GM19025 (cell line): ENCODE data around the gene SLPI.

Source experiments
- ATAC-seq: cut with Tn5 transposase; IDR thresholded peaks from one replicate; pipeline ENCODE4 v1.9.1; 2021; ENCODE audit warnings: mild to moderate bottlenecking, low read depth, moderate library complexity; ENCODE audit not compliant: unreplicated experiment

SLPI gene

DNA sequence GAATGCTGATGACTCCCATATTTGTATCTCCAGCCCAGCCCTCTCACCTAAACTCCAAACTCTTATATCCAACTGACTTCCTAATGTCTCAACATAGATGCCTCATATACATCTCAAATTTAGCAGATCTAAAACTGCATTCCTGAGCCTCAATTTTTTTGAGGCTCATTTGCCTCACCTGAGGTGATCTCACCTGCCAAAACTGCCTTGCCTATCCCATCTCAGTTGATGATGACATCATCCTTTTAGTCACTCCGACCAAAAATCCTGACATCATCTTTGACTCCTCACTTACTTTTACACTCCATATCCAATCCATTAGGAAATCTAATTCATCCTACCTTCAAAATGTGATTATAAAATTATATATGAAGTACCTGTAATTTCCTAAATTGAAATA lies 25.6 kb upstream of the SLPI start:
- ATAC-seq = no peak

DNA sequence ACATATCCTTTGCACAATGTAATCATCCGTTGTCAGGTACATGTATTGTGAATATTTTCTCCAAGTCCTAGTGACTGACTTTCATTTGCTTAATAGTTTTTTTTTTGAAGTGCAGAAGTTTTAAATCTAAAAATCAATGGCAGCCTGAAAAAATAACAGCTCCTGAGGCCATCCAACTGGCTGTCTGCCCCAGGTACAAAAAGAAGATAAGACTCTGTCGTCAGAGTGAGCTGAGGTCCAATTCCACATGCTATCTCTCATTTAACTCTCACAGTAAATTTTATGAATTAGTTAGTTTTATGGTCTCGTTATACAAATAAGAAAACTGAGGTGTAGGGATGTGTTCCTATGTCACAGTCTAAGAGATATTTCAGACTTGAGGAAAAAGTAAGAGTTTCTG lies 21.0 kb upstream of the SLPI start:
- ATAC-seq = no peak

DNA sequence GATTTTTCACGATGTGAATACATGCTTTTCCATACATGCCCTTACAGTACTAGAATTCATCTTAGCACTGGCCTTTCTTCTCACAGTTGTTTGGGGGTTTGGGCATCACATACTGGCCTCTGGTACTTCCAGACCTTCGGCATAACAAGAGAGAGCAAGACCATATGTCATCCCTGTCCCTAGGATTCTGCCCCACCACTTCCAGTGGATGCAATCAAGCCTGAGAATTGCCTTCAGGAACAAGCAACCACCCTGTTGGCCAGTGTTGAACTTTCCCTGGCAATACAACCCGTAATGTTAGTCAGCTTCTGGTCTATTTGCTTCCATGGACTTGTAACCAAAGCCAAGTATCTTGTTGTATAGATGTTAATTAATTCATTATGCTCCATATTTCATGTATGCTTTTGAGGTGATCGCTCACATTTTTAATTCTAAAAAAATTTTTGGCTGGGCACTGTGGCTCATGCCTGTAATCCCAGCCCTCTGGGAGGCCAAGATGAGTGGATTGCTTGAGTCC lies 15.4 kb upstream of the SLPI start:
- no peak for ATAC-seq

DNA sequence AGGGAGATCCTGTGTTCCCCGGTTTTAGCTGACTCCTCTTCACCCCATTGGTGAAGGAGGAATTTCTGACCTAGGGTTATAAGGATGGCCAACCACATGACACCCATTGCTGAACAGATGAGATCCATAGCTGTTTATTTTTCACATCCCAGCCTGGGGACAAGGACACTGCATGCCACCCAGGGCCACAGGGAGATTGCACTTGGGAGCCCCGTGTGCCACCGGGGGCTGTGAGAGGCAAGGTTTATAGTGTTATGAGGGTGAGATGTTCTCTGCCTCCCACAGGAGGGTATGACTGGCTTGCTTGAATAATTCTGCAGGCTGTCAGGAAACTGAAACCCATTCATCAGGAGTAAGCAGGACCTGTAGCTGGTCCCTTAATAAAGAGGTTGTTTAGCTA lies 14.7 kb upstream of the SLPI start:
- ATAC-seq = no peak

DNA sequence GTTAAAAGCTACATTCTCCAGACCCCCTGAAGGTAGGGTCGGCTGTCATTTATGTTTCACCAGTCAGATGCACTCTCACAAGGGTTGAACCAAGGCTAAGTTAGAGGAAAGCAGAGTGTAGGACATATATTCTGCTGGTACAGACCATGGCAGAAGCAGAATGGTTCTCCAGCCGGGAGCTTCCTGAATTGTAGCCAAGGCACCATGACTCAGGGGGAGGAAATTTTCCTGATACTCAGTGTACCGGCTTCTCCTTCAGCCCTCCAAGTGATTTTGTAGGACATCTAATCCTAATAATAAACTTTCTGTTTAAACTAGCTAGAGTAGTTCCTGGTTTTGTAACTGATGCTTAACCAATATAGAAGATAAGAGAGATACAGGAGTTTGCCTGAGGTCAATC lies 14.2 kb upstream of the SLPI start:
- no peak for ATAC-seq

DNA sequence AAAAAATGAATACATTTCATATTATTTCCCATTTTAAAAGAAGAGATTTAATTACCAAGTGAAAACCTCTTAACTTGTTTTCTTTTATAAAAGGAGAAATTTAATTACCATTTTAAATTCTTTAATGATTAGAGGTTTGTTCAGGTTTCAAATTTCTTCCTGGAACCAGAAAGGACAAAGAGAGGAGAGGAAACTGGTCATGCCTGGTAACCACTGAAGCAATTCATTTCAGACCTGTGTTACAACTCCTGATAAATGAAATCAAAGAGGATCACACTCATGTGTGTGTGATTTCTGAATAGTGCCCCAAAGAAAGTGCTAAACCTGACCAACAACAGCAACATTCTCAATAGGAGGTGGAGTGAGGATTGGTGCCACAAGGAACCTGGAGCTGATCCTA lies 12.6 kb upstream of the SLPI start:
- ATAC-seq = no peak

DNA sequence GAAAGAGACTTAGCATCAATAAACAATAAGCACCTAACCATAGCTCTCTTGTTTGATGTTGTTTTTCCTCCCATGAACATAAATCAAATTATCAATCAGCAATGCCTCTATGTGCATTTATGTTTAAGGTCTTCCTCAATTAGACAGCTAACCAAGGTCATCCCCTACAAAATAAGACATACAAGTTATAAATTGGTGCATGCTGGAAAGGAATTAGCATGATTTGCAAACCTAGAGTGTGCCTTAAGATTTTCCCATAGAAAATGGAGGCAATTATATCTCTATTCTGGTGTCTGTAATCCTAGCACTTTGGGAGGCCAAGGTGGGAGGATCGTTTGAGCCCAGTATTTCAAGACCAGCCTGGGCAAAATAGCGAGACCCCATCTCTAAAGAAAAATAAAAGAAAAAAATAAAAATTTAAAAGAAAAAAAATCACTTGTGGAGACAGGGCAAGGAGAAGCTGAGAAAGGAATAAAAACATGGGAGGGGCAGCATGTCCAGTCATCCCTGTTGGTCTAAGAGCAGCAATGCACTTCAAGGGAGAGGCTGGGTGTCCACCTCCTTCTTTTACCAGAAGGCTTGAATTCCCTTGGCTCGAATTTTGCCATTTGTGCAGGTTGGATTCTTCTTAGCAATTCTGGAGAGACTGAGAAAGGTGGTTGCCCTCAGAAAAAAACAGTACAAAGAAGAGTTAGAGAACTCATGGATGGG lies 9.3 kb upstream of the SLPI start:
- no peak for ATAC-seq

DNA sequence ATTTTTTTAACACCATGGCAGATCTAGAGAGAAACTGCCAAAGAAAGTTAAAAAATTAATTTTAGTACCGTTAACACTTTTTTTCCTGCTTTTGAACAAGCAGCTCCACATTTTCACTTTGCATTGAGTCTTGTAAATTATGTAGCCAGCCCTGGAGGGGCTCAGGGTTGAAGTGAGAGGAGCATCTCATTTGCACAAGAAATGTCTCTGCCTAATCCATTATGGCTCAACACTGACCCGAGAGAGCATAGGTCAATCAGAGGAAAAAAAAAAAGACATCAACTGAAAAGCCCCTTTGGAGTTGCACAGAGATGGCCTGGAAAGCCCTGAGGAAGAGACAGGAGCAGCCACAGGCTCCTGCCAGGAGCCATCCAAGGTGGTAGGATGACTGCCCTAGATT lies 4.3 kb upstream of the SLPI start:
- ATAC-seq = no peak

DNA sequence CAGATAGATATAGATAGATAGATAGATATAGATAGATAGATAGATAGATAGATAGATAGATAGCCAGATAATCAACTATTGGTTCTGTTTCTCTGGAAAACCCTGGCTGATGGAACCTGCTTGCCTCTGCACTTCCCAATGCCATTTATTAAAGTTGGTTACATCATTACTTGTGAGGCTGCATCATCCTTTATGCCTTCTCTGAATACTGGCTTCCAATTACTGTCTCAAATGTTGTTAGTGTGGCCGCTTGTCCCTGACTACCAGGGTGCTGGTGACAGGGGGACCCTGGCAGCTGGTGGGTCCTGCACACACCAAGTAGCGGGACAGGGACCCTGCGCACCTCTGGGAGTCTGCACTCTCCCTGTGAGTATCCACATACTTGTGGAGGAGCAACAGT lies 3.9 kb upstream of the SLPI start:
- no peak for ATAC-seq

DNA sequence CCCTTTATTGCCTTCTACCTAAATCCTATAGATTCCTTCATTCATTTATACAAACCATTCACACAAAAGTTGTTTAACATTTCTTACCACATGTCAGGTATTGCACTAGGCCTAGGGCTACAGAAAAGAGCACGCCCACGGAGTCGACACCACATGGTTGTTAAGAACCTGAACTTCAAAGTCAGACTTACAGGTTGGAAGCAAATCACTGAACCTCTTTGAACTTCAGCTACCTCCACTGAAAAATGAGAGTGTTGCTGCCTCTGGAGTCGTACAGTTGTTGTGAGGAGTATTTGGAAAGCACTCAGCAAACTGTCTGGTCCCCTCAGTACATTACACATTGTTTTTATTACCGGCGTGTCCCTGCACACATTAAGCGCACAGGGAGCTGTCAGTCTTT lies 3.3 kb upstream of the SLPI start:
- no peak for ATAC-seq

DNA sequence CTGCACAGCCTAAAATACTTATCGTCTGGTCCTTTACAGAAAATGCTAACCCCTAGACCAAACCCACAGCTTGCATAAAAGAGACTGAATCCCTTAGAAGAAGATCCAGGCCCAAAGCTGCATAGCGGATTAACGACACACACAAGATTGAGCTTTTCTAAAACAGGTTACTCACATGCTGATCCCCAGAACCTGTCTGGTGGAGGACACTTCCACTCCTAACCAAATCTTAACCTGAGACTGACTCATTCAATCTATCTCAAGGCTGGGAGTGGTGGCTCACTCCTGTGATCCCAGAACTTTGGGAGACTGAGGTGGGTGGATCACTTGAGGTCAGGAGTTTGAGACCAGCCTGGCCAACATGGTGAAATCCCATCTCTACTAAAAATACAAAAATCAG lies 2.8 kb upstream of the SLPI start:
- no peak for ATAC-seq

DNA sequence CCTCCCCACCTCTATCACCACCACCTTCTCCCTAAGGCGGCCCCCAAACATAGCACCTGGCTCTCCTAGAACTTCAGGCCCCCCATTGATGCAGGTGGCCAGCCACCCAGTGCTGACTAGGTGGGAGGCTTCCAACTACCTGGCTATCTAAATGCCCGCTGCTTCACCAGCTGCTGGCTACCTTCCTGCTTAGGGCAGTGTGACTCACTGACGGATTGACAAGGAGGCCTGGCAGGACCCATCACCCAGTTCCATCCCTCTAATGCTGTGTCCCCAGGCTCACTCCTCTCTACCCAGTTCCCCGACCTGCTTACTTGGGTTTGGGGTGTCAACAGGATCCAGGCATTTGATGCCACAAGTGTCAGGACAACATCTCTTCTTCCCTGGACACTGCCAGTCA lies 1.1 kb downstream of the SLPI start:
- no peak for ATAC-seq

DNA sequence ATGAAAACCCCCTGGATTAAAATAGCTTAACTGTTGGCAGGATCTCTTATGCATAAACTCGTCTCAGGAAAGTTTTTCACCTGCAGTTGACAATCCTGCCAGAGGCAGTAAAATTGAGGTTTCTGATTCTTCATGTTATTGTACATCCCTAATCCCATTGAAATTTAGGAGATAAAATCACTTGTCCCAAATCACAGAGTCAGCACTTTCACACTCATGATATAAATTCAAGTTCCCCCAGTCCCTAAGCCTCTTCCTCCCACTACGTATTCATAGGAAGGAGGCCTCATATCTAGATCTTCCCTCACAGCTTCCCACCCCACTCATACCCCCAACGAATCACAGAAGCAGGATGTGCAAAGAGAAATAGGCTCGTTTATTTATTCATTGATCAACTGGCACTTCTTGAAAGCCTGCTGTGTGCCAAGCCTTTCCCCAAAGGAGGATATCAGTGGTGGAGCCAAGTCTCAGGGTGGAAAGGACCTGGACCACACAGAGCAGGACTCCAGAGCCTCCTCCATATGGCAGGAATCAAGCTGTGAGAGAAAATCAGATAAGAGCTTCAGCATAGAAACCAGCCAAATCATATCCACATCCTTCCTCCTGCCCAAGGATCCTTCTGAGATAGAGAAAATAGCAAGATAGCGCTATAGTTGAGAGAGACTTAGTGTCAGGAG lies 2.3 kb downstream of the SLPI start:
- ATAC-seq = no peak

DNA sequence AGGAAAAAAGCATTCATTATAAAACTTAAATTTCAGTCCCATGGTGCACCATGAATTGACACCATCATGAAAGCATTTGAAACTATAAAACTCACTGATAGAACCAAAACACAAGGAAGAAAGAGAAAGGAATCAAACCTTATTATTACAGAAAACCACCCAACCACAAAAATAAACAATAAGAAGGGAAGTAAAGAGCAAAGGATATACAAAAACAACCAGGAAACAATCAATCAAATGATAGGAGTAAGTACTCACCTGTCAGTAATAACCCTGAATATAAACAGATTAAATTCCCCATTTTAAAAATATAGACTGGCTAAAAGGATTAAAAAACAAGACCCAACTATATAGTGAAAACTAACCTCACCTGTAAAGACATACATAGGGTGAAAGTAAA lies 5.8 kb downstream of the SLPI start:
- no peak for ATAC-seq

DNA sequence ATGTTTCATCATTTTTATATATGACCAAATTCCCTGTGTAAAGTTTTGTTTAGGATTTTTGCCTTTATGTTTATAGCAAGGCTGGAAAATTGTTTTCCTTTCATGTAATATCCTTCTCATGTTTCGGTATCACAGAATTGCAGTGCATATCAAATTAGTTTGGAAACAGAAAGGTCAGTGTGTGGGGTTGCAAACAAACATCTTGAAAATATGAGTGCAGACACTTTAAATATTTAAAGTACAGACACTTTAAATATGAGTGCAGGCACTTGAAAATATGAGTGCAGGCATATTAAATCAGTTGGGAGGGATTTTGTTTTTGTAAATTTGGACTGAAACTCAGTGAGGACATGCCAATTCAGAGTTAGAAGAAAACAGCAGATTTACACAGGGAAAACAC lies 6.5 kb downstream of the SLPI start:
- ATAC-seq = no peak

DNA sequence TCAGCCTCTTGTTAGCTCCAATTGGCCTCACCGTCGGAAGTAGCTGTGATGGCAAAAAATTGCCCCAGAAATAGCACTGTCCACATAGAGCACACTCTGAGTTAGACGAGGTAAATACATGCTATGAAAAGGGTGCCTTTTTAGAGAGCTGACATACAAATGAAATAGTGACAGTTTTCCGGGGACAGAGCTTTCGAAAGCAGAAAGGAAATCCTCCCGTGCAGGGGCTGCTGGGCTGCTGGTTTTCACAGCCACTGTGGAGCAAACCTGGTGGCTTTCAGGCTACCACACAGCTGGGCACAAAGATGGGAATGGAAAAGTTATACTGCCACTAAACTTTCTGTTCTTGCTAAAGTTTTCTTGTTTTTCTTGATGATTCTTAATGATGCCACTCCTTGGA lies 8.3 kb downstream of the SLPI start:
- ATAC-seq = no peak

DNA sequence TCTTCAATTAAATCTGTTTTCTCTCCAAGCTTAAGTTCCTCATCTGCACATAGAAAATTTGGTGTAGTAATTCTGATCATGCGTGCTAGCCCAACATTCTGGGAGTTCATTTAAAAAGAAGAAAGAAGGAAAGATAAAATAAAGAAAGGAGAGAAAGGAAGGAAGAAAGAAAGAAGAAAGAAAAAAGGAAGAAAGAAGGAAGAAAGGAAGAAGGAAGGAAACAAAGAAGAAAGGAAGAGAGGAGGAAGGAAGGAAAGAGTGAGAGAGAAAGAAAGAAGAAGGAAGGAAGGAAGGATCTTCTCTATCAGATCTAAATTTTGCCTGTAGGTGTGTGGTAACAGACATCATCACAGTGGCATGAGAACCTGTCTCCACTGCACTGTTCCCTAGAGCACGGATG lies 16.2 kb downstream of the SLPI start:
- no peak for ATAC-seq

DNA sequence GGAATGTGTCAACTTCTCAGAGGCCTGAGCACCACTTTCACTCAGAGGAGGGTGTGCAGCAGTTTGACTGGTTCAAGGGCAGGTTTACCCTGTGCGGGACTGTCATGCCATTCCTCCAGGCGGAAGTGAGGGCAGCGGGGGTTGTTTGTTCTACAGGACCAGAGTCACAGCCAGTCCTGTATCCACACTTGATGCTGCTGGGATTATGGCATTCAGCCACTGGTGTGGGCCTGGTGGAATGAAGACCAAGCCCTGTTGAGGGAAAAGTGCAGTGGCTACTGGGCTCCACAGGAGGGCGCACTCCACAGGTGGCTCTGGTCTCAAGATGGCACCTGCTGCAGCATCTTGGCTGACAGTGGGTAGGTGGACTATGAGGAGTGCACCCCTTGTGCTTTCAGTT lies 18.4 kb downstream of the SLPI start:
- ATAC-seq = no peak

DNA sequence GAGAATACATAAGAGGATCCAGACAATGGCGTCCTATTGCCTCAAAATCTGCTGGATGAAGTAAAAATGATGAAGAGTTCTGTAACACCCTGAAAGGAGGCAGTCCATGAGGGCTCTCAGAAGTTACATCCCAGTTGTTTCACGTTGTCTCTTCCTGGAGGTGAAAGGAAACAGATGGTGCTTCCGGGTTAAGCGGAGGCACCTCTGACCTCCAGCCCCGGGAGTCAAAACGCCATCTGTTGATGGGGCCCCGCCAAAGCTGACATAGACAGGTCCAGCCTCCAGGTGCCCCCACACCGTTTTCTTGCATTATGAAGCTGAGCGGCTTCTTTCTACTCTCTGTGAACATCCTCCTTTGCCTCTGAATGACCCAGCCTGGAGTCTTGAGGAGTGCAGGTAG lies 23.7 kb downstream of the SLPI start:
- ATAC-seq = no peak

DNA sequence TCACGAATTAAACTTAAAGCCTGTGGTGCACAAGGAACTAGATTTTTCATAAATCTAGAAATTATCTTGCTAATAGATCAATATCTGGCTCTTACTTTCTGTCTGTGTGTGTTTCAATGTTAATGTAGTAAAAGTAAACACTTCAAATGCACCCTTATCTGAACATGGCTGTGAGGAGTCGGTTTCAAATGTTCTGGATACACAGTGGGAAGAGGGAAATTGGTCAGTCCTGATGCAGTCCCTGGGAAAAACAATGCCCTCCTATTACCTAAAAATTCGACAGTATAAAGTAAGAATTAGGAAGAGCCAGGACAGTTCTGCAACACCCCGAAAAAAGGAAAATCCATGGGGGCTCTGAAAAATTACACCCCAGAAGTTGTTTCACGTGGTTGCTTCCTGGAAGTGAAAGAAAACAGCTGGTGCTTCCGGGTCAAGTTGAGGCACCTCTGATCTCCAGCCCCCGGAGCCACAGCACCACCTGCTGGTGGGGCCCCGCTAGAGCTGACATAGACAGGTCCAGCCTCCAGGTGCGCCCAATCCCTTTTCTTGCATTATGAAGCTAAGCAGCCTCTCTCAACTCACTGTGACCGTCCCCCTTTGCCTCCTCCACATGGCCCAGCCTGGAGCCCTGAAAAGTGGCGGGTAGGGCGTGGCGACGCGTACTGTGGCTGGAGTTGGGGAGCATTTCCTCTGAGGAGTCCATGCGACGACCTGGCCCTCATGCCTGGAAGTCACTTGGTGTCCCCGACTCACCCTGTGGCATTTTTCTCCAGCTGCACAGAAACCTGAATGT lies 24.9 kb downstream of the SLPI start:
- no peak for ATAC-seq

DNA sequence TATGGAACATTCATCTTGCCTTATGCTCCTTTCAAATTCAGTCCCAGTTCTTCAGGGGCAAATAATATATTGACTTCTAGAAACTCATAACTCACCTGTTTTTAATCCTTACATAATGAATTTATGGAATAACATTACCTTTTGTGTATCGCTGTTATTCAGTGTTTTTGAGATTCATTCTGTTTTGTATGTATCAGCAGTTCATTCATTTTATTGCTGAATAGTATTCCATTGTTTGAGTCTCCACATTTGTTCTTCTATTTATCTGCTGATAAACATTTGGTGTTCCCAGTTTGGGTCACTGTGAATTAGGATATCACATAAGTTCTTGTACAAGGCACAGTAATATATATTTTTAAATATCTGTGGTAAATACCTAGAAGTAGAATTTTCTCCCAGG lies 28.1 kb downstream of the SLPI start:
- no peak for ATAC-seq

DNA sequence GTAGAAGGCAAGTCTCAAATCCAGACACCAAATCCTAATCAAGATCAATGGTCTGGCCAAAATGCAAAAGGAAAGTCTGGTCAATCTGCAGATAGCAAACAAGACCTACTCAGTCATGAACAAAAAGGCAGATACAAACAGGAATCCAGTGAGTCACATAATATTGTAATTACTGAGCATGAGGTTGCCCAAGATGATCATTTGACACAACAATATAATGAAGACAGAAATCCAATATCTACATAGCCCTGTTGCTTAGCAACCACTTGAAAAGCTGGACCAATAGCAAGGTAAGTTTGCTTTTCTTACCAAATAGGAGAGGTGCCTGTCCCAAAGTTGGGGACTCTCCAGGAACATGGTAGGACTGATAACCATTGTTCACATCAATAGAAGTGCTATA lies 31.2 kb downstream of the SLPI start:
- no peak for ATAC-seq
